SK-N-SH (cell line): ENCODE results near the gene GRIK1. TPM values are rescaled to one million over a fixed set of nuclear protein-coding genes. Genes with fewer than 3 reads are reported as not detected.

Experiments used
- CTCF ChIA-PET: fragments of 300-600, 350-600 bp; formaldehyde crosslinking; extraction: SDS; loops from one replicate; lab custom pipeline; 2021; lab: Yijun Ruan, JAX
- POLR2A ChIA-PET: fragments of 350-600 bp; sonication (Branson Sonifier 250); formaldehyde crosslinking; extraction: SDS; loops from one replicate; lab custom pipeline; 2020; ENCODE audit warnings: antibody characterized with exemption, inconsistent platforms; lab: Yijun Ruan, JAX
- DNase-seq: peaks from one replicate; pipeline ENCODE4 v3.0.0; 2012
- H2AFZ ChIP-seq: fragments of 200-600 bp; sonication (generic); 2 replicates; pipeline ENCODE4 v1.8.1; 2016; ENCODE audit warnings: antibody characterized with exemption, mild to moderate bottlenecking, low read depth
- H3F3A ChIP-seq: fragments of 200-600 bp; sonication (generic); replicated peaks from 2 replicates; pipeline ENCODE3; 2016; ENCODE audit warnings: antibody characterized with exemption, mild to moderate bottlenecking; ENCODE audit not compliant: insufficient read depth
- H3K27ac ChIP-seq, 2 experiments: fragments of 200-500 bp in 1 of 2; fragments of 200-600 bp in 1 of 2; sonication (Bioruptor generic) in 1 of 2; sonication (generic), shearing (Covaris generic) in 1 of 2; 2 replicates each; pipeline versions ENCODE4 v1.5.1 to v1.6.1; 2014 to 2016; ENCODE audit warnings: low read depth in 2 of 2, inconsistent platforms in 1 of 2, low read length in 1 of 2, mild to moderate bottlenecking in 1 of 2, mixed read lengths in 1 of 2
- H3K27me3 ChIP-seq: fragments of 200-600 bp; sonication (generic), shearing (Covaris generic); 2 replicates; pipeline ENCODE4 v1.6.1; 2016; ENCODE audit warnings: mixed run types; ENCODE audit not compliant: insufficient read depth
- H3K36me3 ChIP-seq, 2 experiments: fragments of 200-500 bp in 1 of 2; fragments of 200-600 bp in 1 of 2; sonication (Bioruptor generic) in 1 of 2; sonication (generic) in 1 of 2; replicated peaks in 1 of 2; 2 replicates each; pipeline versions ENCODE3 to v1.5.1; 2014 to 2016; ENCODE audit warnings: low read length in 1 of 2, mild to moderate bottlenecking in 1 of 2; ENCODE audit not compliant: insufficient read depth in 2 of 2, control insufficient read depth in 1 of 2
- H3K4me1 ChIP-seq, 2 experiments: fragments of 200-500 bp in 1 of 2; fragments of 200-600 bp in 1 of 2; sonication (Bioruptor generic) in 1 of 2; sonication (generic), shearing (Covaris generic) in 1 of 2; 2 replicates each; pipeline versions ENCODE4 v1.5.1 to v1.6.1; 2014 to 2016; ENCODE audit warnings: low read depth in 1 of 2, low read length in 1 of 2, mixed run types in 1 of 2; ENCODE audit not compliant: insufficient read depth in 2 of 2, control insufficient read depth in 1 of 2
- H3K4me2 ChIP-seq: fragments of 200-600 bp; sonication (generic), shearing (Covaris generic); 2 replicates; pipeline ENCODE4 v1.6.1; 2017; ENCODE audit warnings: mixed run types
- H3K4me3 ChIP-seq, 2 experiments: fragments of 200-500 bp in 1 of 2; fragments of 200-600 bp in 1 of 2; sonication (Bioruptor generic) in 1 of 2; sonication (generic), shearing (Covaris generic) in 1 of 2; 2 replicates each; pipeline versions ENCODE4 v1.5.1 to v1.8.1; 2014 to 2016; ENCODE audit warnings: low read depth in 2 of 2, inconsistent platforms in 1 of 2, low read length in 1 of 2, mild to moderate bottlenecking in 1 of 2, mixed read lengths in 1 of 2, moderate library complexity in 1 of 2
- H3K79me2 ChIP-seq: fragments of 200-600 bp; sonication (generic); 2 replicates; pipeline ENCODE4 v1.8.1; 2017; ENCODE audit warnings: mild to moderate bottlenecking; ENCODE audit not compliant: insufficient read depth
- H3K9ac ChIP-seq: fragments of 200-600 bp; sonication (generic); 2 replicates; pipeline ENCODE4 v1.6.1; 2017; ENCODE audit warnings: mixed run types
- H3K9me2 ChIP-seq: fragments of 200-600 bp; sonication (generic); 2 replicates; pipeline ENCODE4 v1.6.1; 2017; ENCODE audit warnings: mixed run types
- H3K9me3 ChIP-seq: fragments of 200-600 bp; sonication (generic); 2 replicates; pipeline ENCODE4 v1.6.1; 2017; ENCODE audit warnings: mixed run types, mild to moderate bottlenecking, moderate library complexity
- H4K20me1 ChIP-seq: fragments of 200-600 bp; sonication (generic); 2 replicates; pipeline ENCODE4 v1.6.1; 2017; ENCODE audit warnings: mild to moderate bottlenecking, mixed run types; ENCODE audit not compliant: insufficient read depth
- CHD2 ChIP-seq: fragments of 150-350 bp; IDR thresholded peaks from 2 replicates; pipeline ENCODE4 v1.6.1; 2018; ENCODE audit warnings: low read length; ENCODE audit not compliant: partially characterized antibody
- ELF1 ChIP-seq: IDR thresholded peaks from 2 replicates; pipeline ENCODE4 v1.4.0; 2012
- EZH2phosphoT487 ChIP-seq: fragments of 200-600 bp; sonication (generic); IDR thresholded peaks from 2 replicates; pipeline ENCODE4 v1.6.1; 2017; ENCODE audit warnings: low read depth, mixed run types, mild to moderate bottlenecking, antibody characterized with exemption, moderate library complexity, borderline replicate concordance
- FOXJ3 ChIP-seq: sonication (generic); formaldehyde crosslinking; IDR thresholded peaks from 2 replicates; pipeline ENCODE4 v1.5.1; 2020; ENCODE audit warnings: mild to moderate bottlenecking, missing genetic modification reagents
- GATA2 ChIP-seq: sonication (generic); formaldehyde crosslinking; IDR thresholded peaks from 2 replicates; pipeline ENCODE4 v1.5.0; 2020; ENCODE audit warnings: mild to moderate bottlenecking, missing genetic modification reagents
- IRF3 ChIP-seq: fragments of 150-350 bp; IDR thresholded peaks from 2 replicates; pipeline ENCODE4 v1.6.1; 2016; ENCODE audit warnings: mild to moderate bottlenecking, low read depth, low read length
- MAX ChIP-seq: IDR thresholded peaks from 2 replicates; pipeline ENCODE4 v1.4.0; 2012; ENCODE audit warnings: low read depth
- PBX3 ChIP-seq: IDR thresholded peaks from 2 replicates; pipeline ENCODE4; 2012
- RFX5 ChIP-seq: IDR thresholded peaks from 2 replicates; pipeline ENCODE4 v1.6.1; 2012; ENCODE audit warnings: mild to moderate bottlenecking, improper control_type of control experiment, low read length
- SMC3 ChIP-seq: IDR thresholded peaks from 2 replicates; pipeline ENCODE4 v1.6.1; 2012; ENCODE audit warnings: low read depth, low read length, improper control_type of control experiment
- TAF1 ChIP-seq: IDR thresholded peaks from 2 replicates; pipeline ENCODE4 v1.6.1; 2012; ENCODE audit warnings: low read depth, mild to moderate bottlenecking, low read length, moderate library complexity, borderline replicate concordance
- TEAD4 ChIP-seq: IDR thresholded peaks from 2 replicates; pipeline ENCODE4 v1.4.0; 2012; ENCODE audit warnings: mild to moderate bottlenecking, borderline replicate concordance; ENCODE audit not compliant: insufficient read depth
- USF1 ChIP-seq: IDR thresholded peaks from 2 replicates; pipeline ENCODE4 v1.4.0; 2012; ENCODE audit warnings: low read depth, borderline replicate concordance
- ZBTB33 ChIP-seq: IDR thresholded peaks from 2 replicates; pipeline ENCODE4 v1.4.0; 2012; ENCODE audit warnings: low read depth, borderline replicate concordance
- WGBS: methylation state at CpG from one replicate; pipeline ENCODE4 v1.1.6; 2017; ENCODE audit warnings: low lambda C conversion rate; 5-methylcytosine and 5-hydroxymethylcytosine counted together
- polyA plus RNA-seq, 3 experiments: library from polyadenylated mRNA; depleted of rRNA; stranded (reverse); fragments of >200 nt; gene quantifications; 2 replicates each; pipeline ENCODE4 v1.2.3, GENCODE V29; 2012

The GRIK1 gene
- polyA plus RNA-seq, 1 of the 3 experiments (the other 2 are of a cell fraction), result not detected

DNA sequence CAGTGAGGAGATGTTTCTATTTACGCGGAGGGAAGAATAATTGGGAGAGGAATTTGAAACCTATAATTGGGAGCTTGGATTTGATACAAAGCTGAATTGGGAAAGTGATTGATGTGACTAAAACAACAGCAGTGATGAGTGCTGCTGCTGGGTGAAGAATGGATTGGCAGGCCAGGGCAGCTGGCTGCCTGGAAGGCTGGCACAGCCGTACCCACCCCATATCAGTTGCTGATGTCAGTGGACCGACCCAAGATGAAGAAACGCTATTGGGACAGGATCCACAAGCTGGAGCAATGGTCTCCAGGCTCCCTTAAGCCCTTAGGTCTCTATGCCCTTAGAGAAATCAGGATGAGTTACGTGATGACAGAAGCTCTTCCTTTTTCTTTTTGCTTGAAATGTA is 47.4 kb downstream of the GRIK1 start:
- H3K9me2 ChIP-seq, result no peaks in the 10 kb centered on the region
- ChIA-PET CTCF (no interaction called here), POLR2A (no interaction called here)
- TF ChIP-seq USF1, result no peak
- TF ChIP-seq ZBTB33, result no peak
- TF ChIP-seq SMC3, result no peak
- TF ChIP-seq FOXJ3, result no peak
- TF ChIP-seq IRF3, result no peak
- no peak for TF ChIP-seq PBX3
- no peak for TF ChIP-seq TEAD4
- TF ChIP-seq EZH2phosphoT487, result no peak
- no peak for TF ChIP-seq RFX5
- TF ChIP-seq GATA2 (CRISPR knock-in tag), result no peak
- TF ChIP-seq ELF1, result no peak
- TF ChIP-seq MAX, result no peak
- no peak for TF ChIP-seq TAF1
- no peak for TF ChIP-seq CHD2
- no peaks in the 10 kb centered on the region for H3K36me3 ChIP-seq
- whole genome bisulfite sequencing, result 34% methylated on average over 6 of the region's 6 CpGs
- H3F3A ChIP-seq, result no peaks in the 10 kb centered on the region
- H3K4me1 ChIP-seq, result no peaks in the 10 kb centered on the region
- H3K9ac ChIP-seq, result no peak overlapping the region
- H3K4me2 ChIP-seq, result no peak overlapping the region
- no peaks in the 10 kb centered on the region for H3K79me2 ChIP-seq
- no peak overlapping the region for H3K4me3 ChIP-seq
- H4K20me1 ChIP-seq, result no peaks in the 10 kb centered on the region
- H2AFZ ChIP-seq, result no peak overlapping the region
- H3K27me3 ChIP-seq, result peaks cover 11% of the 10 kb centered on the region; the same call in 1 of the 2 replicates
- no peaks in the 10 kb centered on the region for H3K9me3 ChIP-seq
- no peak for DNase-seq
- no peak overlapping the region for H3K27ac ChIP-seq
